ENCODE measurements around the gene SHOX.
"Not testable (repeated sequence)": the region's sequence is repeated elsewhere in the genome, so short reads cannot be mapped to it uniquely, and the experiment has no call there.

The SHOX gene

DNA sequence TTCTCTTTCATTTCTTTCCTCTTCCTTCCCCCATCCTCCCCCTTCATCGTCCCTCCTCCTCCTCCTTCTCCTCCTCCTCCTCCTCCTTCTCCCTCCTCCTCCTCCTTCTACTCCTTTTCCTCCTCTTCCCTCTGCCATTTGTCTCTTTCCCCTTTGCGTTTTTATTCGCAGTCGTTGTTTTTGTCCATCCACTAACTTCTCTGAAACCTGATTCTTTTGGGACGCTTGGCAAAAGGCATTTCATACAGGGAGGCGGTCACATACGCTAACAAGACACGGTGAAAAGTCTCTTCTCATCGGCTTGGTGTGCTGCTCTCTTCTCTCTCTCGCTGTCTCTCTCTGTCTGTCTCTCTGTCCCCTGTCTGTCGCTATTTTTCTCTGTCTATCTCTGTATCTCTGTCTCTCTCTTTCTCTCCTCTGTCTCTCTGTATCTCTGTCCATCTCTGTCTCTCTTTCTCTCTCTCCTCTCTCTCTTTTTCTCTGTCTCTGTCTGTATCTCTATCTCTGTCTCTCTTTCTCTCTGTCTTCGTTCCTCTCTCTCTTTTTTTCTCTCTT is 5.4 kb upstream of the SHOX start:
- no peaks in the 10 kb centered on the region for H3K9me3 ChIP-seq (ENCODE audit: insufficient read depth, low read length, severe bottlenecking)
- H3K27ac ChIP-seq (ENCODE audit: low read length), result no peak overlapping the region
- ATAC-seq (ENCODE audit: insufficient read depth, low read depth), result no peak
- no peak for TF ChIP-seq EZH2 (IDR thresholded peaks at IDR 0.05; ENCODE audit: borderline replicate concordance, low read depth, low read length, severe bottlenecking)
- no peak for DNase-seq
- H3K27me3 ChIP-seq (ENCODE audit: insufficient read depth, low read length, poor library complexity), result no peaks in the 10 kb centered on the region
- H3K9ac ChIP-seq (ENCODE audit: low read depth, low read length), result no peak overlapping the region
- H2AFZ ChIP-seq (ENCODE audit: low read depth, low read length), result no peak overlapping the region
- no peaks in the 10 kb centered on the region for H3K36me3 ChIP-seq (ENCODE audit: insufficient read depth, low read length)
- H3K4me2 ChIP-seq (ENCODE audit: insufficient read depth, low read length), result no peak overlapping the region
- H4K20me1 ChIP-seq (ENCODE audit: insufficient read depth, low read length), result no peaks in the 10 kb centered on the region
- no peaks in the 10 kb centered on the region for H3K79me2 ChIP-seq (ENCODE audit: insufficient read depth, low read length)
- H3K4me1 ChIP-seq (ENCODE audit: insufficient read depth, low read length), result no peaks in the 10 kb centered on the region
- no peak overlapping the region for H3K4me3 ChIP-seq (ENCODE audit: low read depth in 1 of 2, low read length in 2 of 2)

DNA sequence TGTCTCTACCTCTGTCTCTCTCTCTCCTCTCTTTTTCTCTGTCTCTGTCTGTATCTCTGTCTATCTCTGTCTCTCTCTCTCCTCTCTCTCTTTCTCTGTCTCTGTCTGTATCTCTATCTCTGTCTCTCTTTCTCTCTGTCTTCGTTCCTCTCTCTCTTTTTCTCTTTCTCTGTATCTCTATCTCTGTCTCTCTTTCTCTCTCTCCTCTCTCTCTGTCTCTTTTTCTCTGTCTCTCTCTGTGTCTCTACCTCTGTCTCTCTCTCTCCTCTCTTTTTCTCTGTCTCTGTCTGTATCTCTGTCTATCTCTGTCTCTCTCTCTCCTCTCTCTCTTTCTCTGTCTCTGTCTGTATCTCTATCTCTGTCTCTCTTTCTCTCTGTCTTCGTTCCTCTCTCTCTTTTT is 4.5 kb upstream of the SHOX start:
- H3K9ac ChIP-seq (ENCODE audit: low read depth, low read length); H3K4me1 ChIP-seq (ENCODE audit: insufficient read depth, low read length); ATAC-seq (ENCODE audit: insufficient read depth, low read depth); H4K20me1 ChIP-seq (ENCODE audit: insufficient read depth, low read length); H3K4me3 ChIP-seq (ENCODE audit: low read depth in 1 of 2, low read length in 2 of 2); H3K36me3 ChIP-seq (ENCODE audit: insufficient read depth, low read length); H3K79me2 ChIP-seq (ENCODE audit: insufficient read depth, low read length); H3K27ac ChIP-seq (ENCODE audit: low read length); H3K4me2 ChIP-seq (ENCODE audit: insufficient read depth, low read length); DNase-seq; H3K27me3 ChIP-seq (ENCODE audit: insufficient read depth, low read length, poor library complexity); H2AFZ ChIP-seq (ENCODE audit: low read depth, low read length); H3K9me3 ChIP-seq (ENCODE audit: insufficient read depth, low read length, severe bottlenecking): not testable (repeated sequence)

DNA sequence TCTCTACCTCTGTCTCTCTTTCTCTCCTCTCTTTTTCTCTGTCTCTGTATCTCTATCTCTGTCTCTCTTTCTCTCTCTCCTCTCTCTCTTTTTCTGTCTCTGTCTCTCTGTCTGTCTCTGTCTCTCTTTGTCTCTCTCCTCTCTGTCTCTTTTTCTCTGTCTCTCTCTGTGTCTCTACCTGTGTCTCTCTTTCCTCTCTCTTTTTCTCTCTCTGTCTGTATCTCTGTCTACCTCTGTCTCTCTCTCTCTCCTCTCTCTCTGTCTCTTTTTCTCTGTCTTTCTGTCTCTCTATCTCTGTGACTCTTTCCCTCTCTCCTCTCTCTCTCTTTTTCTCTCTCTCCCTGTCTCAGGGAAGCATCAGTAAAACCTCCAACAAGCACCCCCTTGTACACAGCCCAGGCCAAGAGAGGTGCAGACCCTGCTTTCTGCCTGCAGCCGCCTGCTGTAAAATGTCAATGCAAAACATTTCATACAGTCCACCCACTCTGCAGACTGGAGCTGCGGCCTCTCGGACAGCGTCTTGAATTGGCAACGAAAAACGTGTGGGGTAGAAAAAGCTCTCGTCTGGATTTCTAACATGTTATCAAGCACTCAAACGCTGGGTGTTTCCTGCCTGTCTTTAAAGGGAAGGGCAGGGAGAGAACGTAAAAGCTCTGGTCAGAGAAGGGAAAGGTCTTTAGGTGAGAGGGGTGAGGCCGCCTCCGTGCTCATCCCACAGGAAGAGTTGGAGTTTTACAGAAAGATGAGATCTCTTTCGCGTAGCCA is 3.7 kb upstream of the SHOX start:
- no peak overlapping the region for H3K4me3 ChIP-seq (ENCODE audit: low read depth in 1 of 2, low read length in 2 of 2)

DNA sequence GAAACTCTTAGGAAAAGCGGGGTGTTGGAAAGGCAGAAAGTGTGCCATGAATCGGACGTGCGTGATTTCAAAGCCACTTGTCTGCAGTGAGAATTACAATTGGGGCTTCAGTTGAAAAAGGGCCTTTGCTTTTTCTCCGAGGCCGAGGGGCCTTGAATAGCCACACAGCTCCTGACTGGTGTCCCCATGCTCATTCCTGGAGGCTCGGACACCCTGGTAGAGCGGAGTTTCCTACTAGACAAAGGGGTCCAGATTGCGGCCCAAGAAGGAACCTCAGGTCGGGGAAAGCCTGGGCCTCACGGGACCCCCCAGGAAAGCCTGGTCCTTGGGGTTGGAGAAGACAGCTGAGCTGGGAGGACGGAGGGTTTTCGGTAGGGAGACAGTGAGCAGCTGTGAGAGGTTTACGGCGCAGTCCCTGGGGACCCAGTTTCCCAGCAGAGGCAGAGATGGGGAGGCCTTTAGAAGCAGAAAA is 3.0 kb upstream of the SHOX start:
- Histone ChIP-seq H4K20me1 (ENCODE audit: insufficient read depth, low read length) (no peaks in the 10 kb centered on the region), H3K27me3 (ENCODE audit: insufficient read depth, low read length, poor library complexity) (no peaks in the 10 kb centered on the region), H3K4me2 (ENCODE audit: insufficient read depth, low read length) (no peak overlapping the region), H3K9ac (ENCODE audit: low read depth, low read length) (no peak overlapping the region), H3K27ac (ENCODE audit: low read length) (no peak overlapping the region), H3K4me1 (ENCODE audit: insufficient read depth, low read length) (no peaks in the 10 kb centered on the region), H2AFZ (ENCODE audit: low read depth, low read length) (no peak overlapping the region), H3K4me3 (ENCODE audit: low read depth in 1 of 2, low read length in 2 of 2) (no peak overlapping the region), H3K79me2 (ENCODE audit: insufficient read depth, low read length) (no peaks in the 10 kb centered on the region), H3K36me3 (ENCODE audit: insufficient read depth, low read length) (no peaks in the 10 kb centered on the region), H3K9me3 (ENCODE audit: insufficient read depth, low read length, severe bottlenecking) (no peaks in the 10 kb centered on the region)
- no peak for ATAC-seq (ENCODE audit: insufficient read depth, low read depth)
- no peak for DNase-seq
- TF ChIP-seq, protein P1, sequence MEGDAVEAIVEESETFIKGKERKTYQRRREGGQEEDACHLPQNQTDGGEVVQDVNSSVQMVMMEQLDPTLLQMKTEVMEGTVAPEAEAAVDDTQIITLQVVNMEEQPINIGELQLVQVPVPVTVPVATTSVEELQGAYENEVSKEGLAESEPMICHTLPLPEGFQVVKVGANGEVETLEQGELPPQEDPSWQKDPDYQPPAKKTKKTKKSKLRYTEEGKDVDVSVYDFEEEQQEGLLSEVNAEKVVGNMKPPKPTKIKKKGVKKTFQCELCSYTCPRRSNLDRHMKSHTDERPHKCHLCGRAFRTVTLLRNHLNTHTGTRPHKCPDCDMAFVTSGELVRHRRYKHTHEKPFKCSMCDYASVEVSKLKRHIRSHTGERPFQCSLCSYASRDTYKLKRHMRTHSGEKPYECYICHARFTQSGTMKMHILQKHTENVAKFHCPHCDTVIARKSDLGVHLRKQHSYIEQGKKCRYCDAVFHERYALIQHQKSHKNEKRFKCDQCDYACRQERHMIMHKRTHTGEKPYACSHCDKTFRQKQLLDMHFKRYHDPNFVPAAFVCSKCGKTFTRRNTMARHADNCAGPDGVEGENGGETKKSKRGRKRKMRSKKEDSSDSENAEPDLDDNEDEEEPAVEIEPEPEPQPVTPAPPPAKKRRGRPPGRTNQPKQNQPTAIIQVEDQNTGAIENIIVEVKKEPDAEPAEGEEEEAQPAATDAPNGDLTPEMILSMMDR (IDR thresholded peaks at IDR 0.05; ENCODE audit: borderline replicate concordance, extremely low read depth, low read length, poor library complexity, severe bottlenecking), result no peak
- no peak for TF ChIP-seq EZH2 (IDR thresholded peaks at IDR 0.05; ENCODE audit: borderline replicate concordance, low read depth, low read length, severe bottlenecking)

More for the DNA sequence above, 3.7 kb upstream of the SHOX start:
- Histone ChIP-seq H3K27me3 (ENCODE audit: insufficient read depth, low read length, poor library complexity) (no peaks in the 10 kb centered on the region), H3K27ac (ENCODE audit: low read length) (no peak overlapping the region), H3K79me2 (ENCODE audit: insufficient read depth, low read length) (no peaks in the 10 kb centered on the region), H4K20me1 (ENCODE audit: insufficient read depth, low read length) (no peaks in the 10 kb centered on the region), H3K9ac (ENCODE audit: low read depth, low read length) (no peak overlapping the region), H3K36me3 (ENCODE audit: insufficient read depth, low read length) (no peaks in the 10 kb centered on the region), H3K4me1 (ENCODE audit: insufficient read depth, low read length) (no peaks in the 10 kb centered on the region), H2AFZ (ENCODE audit: low read depth, low read length) (no peak overlapping the region), H3K4me2 (ENCODE audit: insufficient read depth, low read length) (no peak overlapping the region), H3K9me3 (ENCODE audit: insufficient read depth, low read length, severe bottlenecking) (no peaks in the 10 kb centered on the region)
- DNase-seq (no peak), ATAC-seq (ENCODE audit: insufficient read depth, low read depth) (no peak)
- TF ChIP-seq, protein P1 (IDR thresholded peaks at IDR 0.05; ENCODE audit: borderline replicate concordance, extremely low read depth, low read length, poor library complexity, severe bottlenecking), result no peak
